Stimulated activated CD8-positive, alpha-beta memory T cell treated with anti-CD3 and anti-CD28 coated beads, Interleukin-12 subunit alpha, Interleukin-12 subunit beta, amount 100 ng/mL, for 4 hours (primary cell): ENCODE data around the gene KDM4C.

Experiments used
- DNase-seq: peaks from one replicate; pipeline ENCODE4 v3.0.0-alpha.2; 2020; ENCODE audit warnings: low read depth

The KDM4C gene

DNA sequence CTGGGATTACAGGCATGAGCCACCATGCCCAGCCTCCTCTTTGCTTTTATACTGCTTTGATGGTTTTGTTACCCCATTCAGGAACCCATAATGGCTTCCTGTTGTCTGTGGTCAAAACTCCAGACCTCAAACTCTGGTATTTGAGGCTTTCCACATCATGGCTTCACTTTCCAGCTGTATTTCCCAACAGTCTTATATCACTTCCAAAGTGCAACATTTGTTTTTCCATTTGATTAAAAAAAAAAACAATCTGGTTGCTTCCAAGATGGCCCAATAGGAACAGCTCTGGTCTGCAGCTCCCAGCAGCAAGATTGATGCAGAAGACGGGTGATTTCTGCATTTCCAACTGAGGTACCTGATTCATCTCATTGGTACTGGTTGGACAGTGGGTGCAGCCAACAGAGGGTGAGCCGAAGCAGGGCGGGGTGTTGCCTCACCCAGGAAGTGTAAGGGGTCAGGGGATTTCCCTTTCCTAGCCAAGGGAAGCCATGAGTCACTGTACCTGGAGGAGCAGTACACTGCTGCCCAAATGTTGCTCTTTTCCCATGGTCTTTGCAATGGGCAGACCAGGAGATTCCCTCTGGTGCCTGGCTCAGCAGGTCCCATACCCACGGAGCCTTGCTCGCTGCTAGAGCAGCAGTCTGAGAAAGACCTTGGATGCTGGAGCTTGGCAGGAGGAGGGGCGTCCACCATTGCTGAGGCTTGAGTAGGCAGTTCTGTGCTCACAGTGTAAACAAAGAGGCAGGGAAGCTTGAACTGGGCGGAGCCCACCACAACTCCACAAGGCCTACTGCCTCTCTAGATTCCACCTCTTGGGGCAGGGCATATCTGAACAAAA is 458.4 kb downstream of the KDM4C start:
- DNase-seq = no peak

GRCh38 chr9:7223981-7224380 is 466.2 kb downstream of the KDM4C start:
- DNase-seq = no peak
